IPS-20b (cell line): ENCODE measurements around the gene STK39.
"Not testable (repeated sequence)": the region's sequence is repeated elsewhere in the genome, so short reads cannot be mapped to it uniquely, and the experiment has no call there.

Experiments
- H3K27ac ChIP-seq: one replicate; pipeline ENCODE4 v1.5.1; 2013; ENCODE audit warnings: low read length
- H3K27me3 ChIP-seq: 2 replicates; pipeline ENCODE4 v1.6.1; 2013; ENCODE audit warnings: mild to moderate bottlenecking, low read length, inconsistent platforms; ENCODE audit not compliant: insufficient read depth
- H3K36me3 ChIP-seq: 2 replicates; pipeline ENCODE4 v1.6.1; 2013; ENCODE audit warnings: low read depth, mild to moderate bottlenecking, inconsistent platforms, low read length, moderate library complexity; ENCODE audit not compliant: insufficient read depth
- H3K4me1 ChIP-seq: 2 replicates; pipeline ENCODE4 v1.6.1; 2013; ENCODE audit warnings: mild to moderate bottlenecking, control low read depth, inconsistent platforms, low read length, moderate library complexity; ENCODE audit not compliant: insufficient read depth
- H3K4me3 ChIP-seq: 2 replicates; pipeline ENCODE4 v1.5.1; 2013; ENCODE audit warnings: mild to moderate bottlenecking, low read length, inconsistent platforms
- H3K9ac ChIP-seq: 2 replicates; pipeline ENCODE4 v1.6.1; 2013; ENCODE audit warnings: low read depth, mild to moderate bottlenecking, inconsistent platforms, low read length, moderate library complexity
- H3K9me3 ChIP-seq: 2 replicates; pipeline ENCODE4 v1.6.1; 2013; ENCODE audit warnings: mild to moderate bottlenecking, low read depth, low read length, inconsistent platforms; ENCODE audit not compliant: insufficient read depth

STK39 gene

DNA sequence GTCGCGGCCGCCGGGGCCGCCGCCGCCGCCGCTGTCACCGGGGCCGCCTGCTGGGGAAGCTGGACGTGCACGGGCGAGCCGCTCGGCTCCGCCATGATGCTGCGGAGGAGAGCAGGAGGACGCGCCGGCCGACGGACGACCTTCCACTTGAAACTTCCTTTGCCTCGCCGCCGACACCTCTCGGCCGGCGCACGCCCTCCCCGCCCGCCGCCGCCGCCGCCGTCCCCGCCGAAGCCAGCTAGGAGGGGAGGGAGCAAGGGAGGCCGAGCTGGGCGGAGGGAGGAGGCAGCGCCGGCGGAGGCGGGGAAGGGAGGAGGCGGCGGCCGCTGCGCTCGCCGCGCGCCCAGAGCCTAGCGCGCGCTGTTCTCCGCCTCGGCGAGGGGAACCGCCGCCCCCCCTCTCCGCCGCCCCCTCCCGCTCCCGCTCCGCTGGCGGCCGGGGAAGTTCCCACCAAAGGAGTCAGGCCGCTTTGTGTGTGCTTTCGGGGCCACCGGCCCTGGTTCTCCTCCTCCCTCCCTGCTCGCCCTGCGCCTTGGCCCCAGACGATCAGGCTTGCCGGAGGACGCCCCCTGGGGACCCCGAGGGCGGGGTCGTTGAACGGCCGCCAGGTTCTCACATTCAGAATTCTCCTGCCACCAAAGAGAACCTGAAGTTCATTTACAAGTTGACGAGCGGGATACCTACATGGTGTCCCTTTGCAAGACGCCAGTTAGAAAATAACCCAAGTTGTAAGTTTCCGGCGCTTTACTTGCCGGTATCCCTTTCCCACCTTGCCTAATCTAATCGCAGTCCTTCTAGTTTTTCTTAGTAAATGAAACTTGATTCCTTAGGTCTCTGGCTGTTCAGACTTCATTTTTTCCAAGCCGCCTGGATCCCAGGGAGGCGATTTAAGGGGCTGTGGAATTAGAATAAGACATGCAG lies at the start of gene STK39:
TSS of gene STK39 (minus strand) at position 255 of the 921 bp plus-strand sequence. CDS start at position 95, 160 bp downstream.
- H3K9ac ChIP-seq: peak within 1 kb of the TSS; percentile 82; the same call in 1 of the 2 replicates
- H3K27ac ChIP-seq: peak within 1 kb of the TSS; percentile 77
- H3K27me3 ChIP-seq: peaks cover 9% of the 10 kb centered on the region; the same call in 1 of the 2 replicates
- H3K9me3 ChIP-seq: no peaks in the 10 kb centered on the region
- peaks cover 20% of the 10 kb centered on the region for H3K4me1 ChIP-seq
- H3K4me3 ChIP-seq: peak within 1 kb of the TSS; percentile 95
- H3K36me3 ChIP-seq: no peaks in the 10 kb centered on the region

DNA sequence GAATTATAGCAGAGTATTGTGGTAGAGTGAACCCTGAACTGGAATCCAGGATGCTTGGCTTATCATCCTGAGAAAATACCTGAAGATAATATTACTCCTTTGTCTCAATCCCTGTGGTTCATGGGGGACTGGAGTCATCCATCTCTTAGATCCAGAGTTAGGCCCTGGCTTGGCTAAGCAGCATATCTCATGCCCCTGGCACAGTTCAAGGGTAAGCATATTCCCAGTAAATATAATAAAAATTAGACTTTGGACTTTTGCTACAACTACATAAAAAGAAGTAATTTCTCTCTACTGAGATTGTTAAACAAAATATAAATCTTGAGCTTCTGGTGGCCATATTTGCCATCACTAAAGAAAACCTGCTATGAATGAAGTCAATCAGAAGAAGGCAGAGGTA lies 47.7 kb upstream of the STK39 start:
- no peaks in the 10 kb centered on the region for H3K27me3 ChIP-seq
- no peaks in the 10 kb centered on the region for H3K4me1 ChIP-seq
- no peak overlapping the region for H3K9ac ChIP-seq
- H3K36me3 ChIP-seq: no peaks in the 10 kb centered on the region
- H3K4me3 ChIP-seq: no peak overlapping the region
- H3K27ac ChIP-seq: no peak overlapping the region
- H3K9me3 ChIP-seq: no peaks in the 10 kb centered on the region

DNA sequence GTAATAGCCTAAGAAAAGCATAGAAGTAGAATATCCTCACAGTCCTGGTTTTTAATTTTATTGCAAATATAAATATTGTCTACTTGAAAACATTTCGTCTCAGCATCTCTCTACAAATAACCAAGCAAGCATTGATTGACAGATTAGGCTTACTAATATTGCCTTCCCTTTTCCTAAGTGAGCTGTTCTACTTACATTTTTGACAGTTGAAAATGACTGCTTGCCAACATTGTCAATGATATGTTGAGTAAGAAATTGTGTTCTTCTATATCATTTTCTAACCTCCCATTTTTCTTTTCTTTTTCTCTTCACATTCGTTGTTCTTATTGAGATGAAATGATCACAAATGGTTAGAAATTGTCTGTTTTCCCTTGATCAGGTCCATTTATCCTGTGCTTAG lies 47.0 kb upstream of the STK39 start:
- Histone ChIP-seq H3K9ac (no peak overlapping the region), H3K4me1 (no peaks in the 10 kb centered on the region), H3K27me3 (no peaks in the 10 kb centered on the region), H3K36me3 (no peaks in the 10 kb centered on the region), H3K4me3 (no peak overlapping the region), H3K9me3 (no peaks in the 10 kb centered on the region), H3K27ac (no peak overlapping the region)

DNA sequence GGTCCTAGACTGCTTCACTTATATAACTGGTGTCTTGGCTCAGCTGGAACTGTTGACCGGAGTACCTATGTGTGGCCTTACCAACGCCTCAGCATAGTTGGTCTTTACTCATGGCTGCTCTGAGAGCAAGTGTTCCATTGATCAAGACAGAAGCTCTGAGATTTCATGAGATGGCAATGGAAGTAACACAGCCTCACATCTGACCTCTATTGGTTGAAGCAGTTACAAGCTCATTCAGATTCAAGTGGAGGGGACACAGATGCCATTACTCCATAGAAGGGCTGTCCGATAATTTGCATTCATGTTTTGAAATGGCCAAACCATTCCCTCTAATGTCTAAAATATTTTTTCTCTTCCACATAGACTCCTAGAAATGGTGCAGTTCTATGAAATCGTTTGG lies 46.4 kb upstream of the STK39 start:
- no peak overlapping the region for H3K4me3 ChIP-seq
- H3K9ac ChIP-seq: no peak overlapping the region
- H3K36me3 ChIP-seq: no peaks in the 10 kb centered on the region
- H3K27ac ChIP-seq: no peak overlapping the region
- H3K9me3 ChIP-seq: no peaks in the 10 kb centered on the region
- no peaks in the 10 kb centered on the region for H3K4me1 ChIP-seq
- H3K27me3 ChIP-seq: no peaks in the 10 kb centered on the region

DNA sequence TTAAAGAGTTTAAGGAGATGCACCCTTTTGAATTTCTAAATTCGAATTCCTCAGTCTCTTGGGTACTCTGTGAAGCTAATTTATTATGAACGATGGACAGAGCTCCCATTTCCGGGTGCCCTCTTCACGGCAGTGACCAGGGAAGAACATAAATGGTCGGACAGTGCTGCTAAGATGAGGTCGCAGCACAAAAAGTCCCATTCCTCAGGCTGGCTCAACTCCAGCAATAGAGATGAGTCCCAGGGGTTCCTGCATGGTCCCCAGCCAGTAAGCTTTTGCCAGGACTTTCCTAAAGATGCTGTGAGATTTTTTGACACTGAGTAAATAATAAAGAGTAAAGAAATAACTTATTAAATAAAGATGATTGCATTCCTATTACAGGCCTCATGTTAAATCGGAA lies 43.0 kb upstream of the STK39 start:
- Histone ChIP-seq H3K27ac (no peak overlapping the region), H3K9ac (no peak overlapping the region; the same call in 1 of the 2 replicates), H3K9me3 (no peaks in the 10 kb centered on the region), H3K36me3 (no peaks in the 10 kb centered on the region), H3K4me1 (no peaks in the 10 kb centered on the region), H3K27me3 (no peaks in the 10 kb centered on the region), H3K4me3 (no peak overlapping the region)

DNA sequence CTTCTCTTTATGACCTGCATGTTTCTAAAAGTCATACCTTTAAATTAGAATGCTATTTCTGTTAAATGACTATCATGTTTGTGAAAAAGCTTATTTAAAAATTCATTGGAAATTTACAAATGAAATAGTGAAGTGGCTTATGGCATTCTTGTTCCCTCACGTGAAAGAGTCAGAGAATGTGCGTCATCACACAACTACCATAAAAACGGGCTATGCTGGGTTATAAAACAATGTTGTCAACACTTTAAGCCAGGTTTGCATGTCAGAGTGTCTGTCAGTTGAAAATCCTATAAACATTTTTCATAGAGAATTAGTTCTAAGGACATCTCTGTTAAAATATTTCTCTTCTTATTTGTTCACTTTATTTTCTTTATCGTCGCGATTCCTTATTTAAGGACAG lies 42.5 kb upstream of the STK39 start:
- Histone ChIP-seq H3K9me3 (no peaks in the 10 kb centered on the region), H3K36me3 (no peaks in the 10 kb centered on the region)

DNA sequence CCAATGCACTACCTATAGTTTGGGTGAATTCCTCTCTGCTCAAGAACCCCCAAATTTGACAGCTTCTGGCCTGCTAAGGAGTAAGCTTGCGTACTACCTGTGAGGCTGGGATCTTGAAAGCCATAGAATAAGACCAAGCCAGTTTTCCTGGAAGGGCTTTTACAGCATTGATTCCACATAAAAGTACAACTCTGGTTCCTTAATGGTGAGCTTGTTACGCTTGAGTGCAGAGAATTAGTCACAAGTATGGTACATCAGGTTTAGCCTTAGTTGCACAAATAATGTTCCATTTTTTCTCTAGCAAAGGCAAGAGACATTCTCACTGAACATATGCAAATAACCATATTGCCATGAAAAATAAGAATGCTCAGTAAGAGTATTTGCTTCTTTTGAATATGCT lies 39.1 kb upstream of the STK39 start:
- H3K9me3 ChIP-seq: no peaks in the 10 kb centered on the region
- no peaks in the 10 kb centered on the region for H3K36me3 ChIP-seq
- H3K27me3 ChIP-seq: no peaks in the 10 kb centered on the region
- H3K4me1 ChIP-seq: no peaks in the 10 kb centered on the region
- no peak overlapping the region for H3K27ac ChIP-seq
- H3K9ac ChIP-seq: no peak overlapping the region
- H3K4me3 ChIP-seq: no peak overlapping the region

More for the DNA sequence above, 42.5 kb upstream of the STK39 start:
- Histone ChIP-seq H3K9ac (no peak overlapping the region), H3K4me3 (no peak overlapping the region), H3K27ac (no peak overlapping the region), H3K4me1 (no peaks in the 10 kb centered on the region), H3K27me3 (no peaks in the 10 kb centered on the region)

DNA sequence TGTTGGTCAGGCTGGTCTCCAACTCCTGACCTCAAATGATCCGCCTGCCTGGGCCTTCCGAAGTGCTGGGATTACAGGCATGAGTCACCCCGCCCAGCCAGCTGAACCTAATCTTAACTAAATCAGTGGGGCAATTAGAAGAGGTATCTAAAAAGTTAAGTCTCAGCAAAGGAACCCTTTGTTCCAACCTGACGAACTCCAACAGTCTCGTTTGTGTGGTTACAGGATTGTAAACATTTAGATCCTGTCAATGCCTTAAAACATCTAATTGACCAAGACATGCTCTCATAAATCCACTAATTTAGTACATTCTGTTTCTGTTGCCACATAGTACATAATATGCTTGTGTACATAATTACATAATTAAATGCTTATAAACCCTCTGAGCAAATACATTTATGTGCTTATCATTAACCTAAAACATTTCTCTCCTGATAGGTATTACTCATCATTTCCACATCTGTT lies 31.1 kb upstream of the STK39 start:
- no peaks in the 10 kb centered on the region for H3K9me3 ChIP-seq
- no peak overlapping the region for H3K4me3 ChIP-seq
- no peaks in the 10 kb centered on the region for H3K36me3 ChIP-seq
- no peaks in the 10 kb centered on the region for H3K4me1 ChIP-seq
- H3K27me3 ChIP-seq: no peaks in the 10 kb centered on the region
- no peak overlapping the region for H3K9ac ChIP-seq
- H3K27ac ChIP-seq: no peak overlapping the region

DNA sequence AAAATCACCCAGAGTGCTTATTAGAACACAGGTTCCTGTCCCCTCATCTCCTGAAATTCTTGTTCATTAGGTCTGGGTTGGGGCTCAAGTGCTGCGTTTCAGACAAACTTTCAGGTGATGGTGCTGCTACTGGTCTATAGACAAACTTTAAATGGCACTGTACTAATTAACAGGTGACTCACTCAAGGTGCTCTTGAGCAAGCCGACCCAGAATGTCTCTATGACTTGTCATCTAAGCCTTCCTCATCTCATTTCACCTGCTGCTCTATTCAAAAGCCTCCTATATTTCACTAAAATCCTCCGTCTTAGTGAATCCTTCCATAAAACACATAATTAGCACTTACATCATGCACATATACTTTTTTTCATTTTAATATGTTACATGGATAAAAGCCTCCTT lies 29.9 kb upstream of the STK39 start:
- Histone ChIP-seq H3K4me1 (no peaks in the 10 kb centered on the region), H3K27ac (no peak overlapping the region), H3K36me3 (no peaks in the 10 kb centered on the region), H3K9ac (no peak overlapping the region), H3K4me3 (no peak overlapping the region), H3K9me3 (no peaks in the 10 kb centered on the region), H3K27me3 (no peaks in the 10 kb centered on the region)

DNA sequence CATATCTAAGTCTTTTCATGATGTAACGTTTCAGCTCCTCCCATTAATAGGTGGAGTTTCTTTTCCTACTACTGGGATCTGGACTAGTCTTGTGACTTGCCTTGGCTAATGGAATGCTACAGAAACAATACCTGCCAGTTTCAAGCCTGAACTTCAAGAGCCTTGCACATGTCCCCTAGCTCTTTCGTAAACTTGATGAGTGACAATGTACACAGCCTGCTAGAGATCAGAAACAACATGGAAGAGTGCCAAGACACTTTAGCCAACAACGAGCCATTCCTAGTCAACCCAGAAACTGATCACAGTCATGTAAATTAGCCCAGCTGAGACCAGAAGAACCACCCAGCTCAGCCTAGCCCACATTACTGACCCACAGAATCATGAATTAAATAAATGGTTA lies 24.8 kb upstream of the STK39 start:
- no peak overlapping the region for H3K9ac ChIP-seq
- no peaks in the 10 kb centered on the region for H3K4me1 ChIP-seq
- no peak overlapping the region for H3K27ac ChIP-seq
- no peaks in the 10 kb centered on the region for H3K36me3 ChIP-seq
- no peaks in the 10 kb centered on the region for H3K9me3 ChIP-seq
- H3K4me3 ChIP-seq: no peak overlapping the region
- no peaks in the 10 kb centered on the region for H3K27me3 ChIP-seq

DNA sequence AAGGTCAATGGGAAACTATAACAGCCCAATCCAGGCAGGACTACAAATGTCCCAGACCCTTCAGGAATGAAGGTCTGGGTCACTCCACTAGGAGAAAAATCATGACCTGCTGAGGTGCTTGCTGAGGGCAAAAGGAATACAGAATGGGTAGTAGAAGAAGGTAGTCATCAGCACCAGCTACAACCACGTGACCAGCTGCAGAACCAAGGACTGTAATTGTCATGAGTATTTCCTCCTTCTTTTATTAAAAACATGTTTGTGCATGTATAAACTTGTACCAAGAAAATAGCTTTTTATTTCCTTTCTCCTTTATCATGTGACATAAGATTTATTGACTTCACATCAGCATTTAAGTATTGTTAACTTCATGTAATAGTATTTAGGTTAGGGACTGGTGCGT lies 15.5 kb upstream of the STK39 start:
- H3K9me3 ChIP-seq, H3K4me3 ChIP-seq, H3K27ac ChIP-seq, H3K27me3 ChIP-seq, H3K4me1 ChIP-seq, H3K36me3 ChIP-seq, H3K9ac ChIP-seq: not testable (repeated sequence)

DNA sequence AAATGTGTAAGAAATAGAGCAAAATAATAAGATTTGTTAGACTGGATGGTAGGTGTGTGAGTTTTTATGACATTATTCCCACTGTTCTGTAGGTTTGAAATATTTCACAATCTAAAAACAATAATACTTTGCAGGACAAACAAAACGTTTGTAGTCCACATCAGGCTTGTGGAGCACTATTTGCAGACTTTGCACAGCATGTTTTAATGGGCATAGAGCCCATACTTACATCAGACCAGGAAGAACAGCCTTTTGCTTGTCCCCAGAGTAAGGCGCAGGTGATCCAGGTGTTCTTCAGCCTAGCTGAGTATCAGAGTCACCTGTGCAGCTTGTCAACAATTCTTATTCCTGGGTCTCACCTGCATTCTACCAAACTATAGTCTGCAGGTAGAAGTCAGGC lies 9.1 kb upstream of the STK39 start:
- Histone ChIP-seq H3K36me3 (no peaks in the 10 kb centered on the region), H3K9ac (no peak overlapping the region), H3K9me3 (peaks cover 5% of the 10 kb centered on the region), H3K27me3 (no peaks in the 10 kb centered on the region), H3K4me1 (no peaks in the 10 kb centered on the region), H3K4me3 (no peak overlapping the region), H3K27ac (no peak overlapping the region)
